ENCODE measurements around the gene TLE3. TPM values are rescaled to one million over a fixed set of nuclear protein-coding genes. Genes with fewer than 3 reads are reported as not detected.

TLE3 gene
- polyA plus RNA-seq, 1 donor (not counting 4 experiments of a cell fraction or from before 2014, with no cell fraction given): 8.3 TPM

GRCh38 chr15:70133296-70133695 is 35.6 kb upstream of the TLE3 start:
- peaks cover 37% of the 10 kb centered on the region for H3K27me3 ChIP-seq (ENCODE audit: control insufficient read depth, extremely low read depth, insufficient read depth, low read length)
- TF ChIP-seq EZH2 (IDR thresholded peaks at IDR 0.05; ENCODE audit: low read length) (no peak), CTCF (optimal IDR thresholded peaks at IDR 0.05 in 1 of 3, IDR thresholded peaks at IDR 0.05 in 1 of 3, conservative IDR thresholded peaks at IDR 0.05 in 1 of 3; ENCODE audit: extremely low read depth in 1 of 3, insufficient read depth in 2 of 3, low read length in 3 of 3) (no peak)
- DNase-seq (ENCODE audit: low read depth, low spot score) (no peak), FAIRE-seq (no peak)
- no peaks in the 10 kb centered on the region for H3K9me1 ChIP-seq (ENCODE audit: control insufficient read depth, extremely low read depth, insufficient read depth, low read length)
- no peaks in the 10 kb centered on the region for H4K20me1 ChIP-seq (ENCODE audit: control insufficient read depth, extremely low read depth, insufficient read depth, low read length)
- H3K79me2 ChIP-seq (ENCODE audit: control insufficient read depth, insufficient read depth, low read length): no peaks in the 10 kb centered on the region
- no peaks in the 10 kb centered on the region for H3K9me3 ChIP-seq (ENCODE audit: control insufficient read depth, low read depth, low read length)
- H3K4me3 ChIP-seq (ENCODE audit: control insufficient read depth in 2 of 3, extremely low read depth in 1 of 3, insufficient read depth in 2 of 3, low read depth in 1 of 3, low read length in 3 of 3): no peak overlapping the region
- H3K4me1 ChIP-seq (ENCODE audit: control insufficient read depth, extremely low read depth, insufficient read depth, low read length): no peaks in the 10 kb centered on the region
- no peaks in the 10 kb centered on the region for H3K36me3 ChIP-seq (ENCODE audit: control insufficient read depth in 2 of 2, extremely low read depth in 1 of 2, insufficient read depth in 2 of 2, low read length in 2 of 2)
- no peak overlapping the region for H3K9ac ChIP-seq (ENCODE audit: control insufficient read depth, extremely low read depth, insufficient read depth, low read length)
- H2AFZ ChIP-seq (ENCODE audit: control insufficient read depth, low read length): no peak overlapping the region
- dilution Hi-C loops (cut with MboI; ENCODE audit: extremely low pct_ligation_motif_present, low sequenced_read_pairs): no loop called here
- H3K27ac ChIP-seq (ENCODE audit: control insufficient read depth, insufficient read depth, low read length): no peak overlapping the region
- H3K4me2 ChIP-seq (ENCODE audit: control insufficient read depth, extremely low read depth, insufficient read depth, low read depth, low read length): no peak overlapping the region

- Histone ChIP-seq H3K27ac (ENCODE audit: control insufficient read depth, insufficient read depth, low read length) (no peak overlapping the region), H4K20me1 (ENCODE audit: control insufficient read depth, extremely low read depth, insufficient read depth, low read length) (no peaks in the 10 kb centered on the region), H3K9ac (ENCODE audit: control insufficient read depth, extremely low read depth, insufficient read depth, low read length) (no peak overlapping the region), H3K36me3 (ENCODE audit: control insufficient read depth in 2 of 2, extremely low read depth in 1 of 2, insufficient read depth in 2 of 2, low read length in 2 of 2) (no peaks in the 10 kb centered on the region), H3K4me1 (ENCODE audit: control insufficient read depth, extremely low read depth, insufficient read depth, low read length) (no peaks in the 10 kb centered on the region), H3K4me3 (ENCODE audit: control insufficient read depth in 2 of 3, extremely low read depth in 1 of 3, insufficient read depth in 2 of 3, low read depth in 1 of 3, low read length in 3 of 3) (no peak overlapping the region), H3K79me2 (ENCODE audit: control insufficient read depth, insufficient read depth, low read length) (no peaks in the 10 kb centered on the region), H3K9me1 (ENCODE audit: control insufficient read depth, extremely low read depth, insufficient read depth, low read length) (no peaks in the 10 kb centered on the region), H3K4me2 (ENCODE audit: control insufficient read depth, extremely low read depth, insufficient read depth, low read depth, low read length) (no peak overlapping the region), H3K9me3 (ENCODE audit: control insufficient read depth, low read depth, low read length) (no peaks in the 10 kb centered on the region), H3K27me3 (ENCODE audit: control insufficient read depth, extremely low read depth, insufficient read depth, low read length) (peaks cover 35% of the 10 kb centered on the region), H2AFZ (ENCODE audit: control insufficient read depth, low read length) (no peak overlapping the region)
- no peak for FAIRE-seq
- DNase-seq (ENCODE audit: low read depth, low spot score): no peak
- TF ChIP-seq CTCF (optimal IDR thresholded peaks at IDR 0.05 in 1 of 3, IDR thresholded peaks at IDR 0.05 in 1 of 3, conservative IDR thresholded peaks at IDR 0.05 in 1 of 3; ENCODE audit: extremely low read depth in 1 of 3, insufficient read depth in 2 of 3, low read length in 3 of 3) (no peak), EZH2 (IDR thresholded peaks at IDR 0.05; ENCODE audit: low read length) (no peak)
- dilution Hi-C loops (cut with MboI; ENCODE audit: extremely low pct_ligation_motif_present, low sequenced_read_pairs): no loop called here
Observed at GRCh38 chr15:70132571-70132970, 34.9 kb upstream of the TLE3 start.
